HG03066 (cell line): ENCODE measurements around the gene OSBP.

Experiments used
- ATAC-seq: cut with Tn5 transposase; IDR thresholded peaks from one replicate; pipeline ENCODE4 v1.9.1; 2021; ENCODE audit warnings: low read depth; ENCODE audit not compliant: unreplicated experiment

The OSBP gene

DNA sequence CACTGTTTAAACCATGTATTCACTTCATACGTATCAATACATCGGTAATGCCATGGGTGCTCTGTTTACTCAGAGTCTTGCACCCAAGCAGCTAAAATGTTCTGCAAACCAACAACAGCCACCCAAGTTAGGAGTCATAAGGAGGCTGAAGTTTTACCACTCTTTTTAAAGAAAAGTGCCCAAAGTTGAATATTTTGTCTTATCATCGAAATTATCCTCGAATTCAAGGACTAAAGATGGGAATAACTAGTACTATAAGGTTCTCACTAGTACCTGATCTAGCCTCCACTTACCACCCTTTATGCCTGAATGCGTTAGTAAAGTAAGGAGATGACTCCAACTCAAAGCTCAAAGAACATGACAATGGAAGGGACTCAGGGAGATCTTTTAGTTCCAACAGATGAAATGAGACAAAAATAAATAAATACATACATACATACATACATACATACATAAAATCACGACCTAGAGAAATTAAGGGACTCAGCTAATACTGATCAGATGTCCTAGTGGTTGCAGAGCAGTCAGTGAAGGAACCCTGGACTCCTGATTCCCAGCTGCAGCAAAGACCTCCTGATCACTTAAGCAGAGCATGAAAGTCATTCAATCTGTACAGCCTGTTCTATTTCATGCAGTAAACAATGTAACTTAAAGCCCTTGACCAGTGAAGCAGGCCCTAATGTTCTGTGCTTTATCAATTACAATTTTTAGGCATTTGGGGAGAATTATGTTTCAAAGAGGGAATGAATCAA, 7.7 kb downstream of the OSBP start:
- ATAC-seq: no peak

DNA sequence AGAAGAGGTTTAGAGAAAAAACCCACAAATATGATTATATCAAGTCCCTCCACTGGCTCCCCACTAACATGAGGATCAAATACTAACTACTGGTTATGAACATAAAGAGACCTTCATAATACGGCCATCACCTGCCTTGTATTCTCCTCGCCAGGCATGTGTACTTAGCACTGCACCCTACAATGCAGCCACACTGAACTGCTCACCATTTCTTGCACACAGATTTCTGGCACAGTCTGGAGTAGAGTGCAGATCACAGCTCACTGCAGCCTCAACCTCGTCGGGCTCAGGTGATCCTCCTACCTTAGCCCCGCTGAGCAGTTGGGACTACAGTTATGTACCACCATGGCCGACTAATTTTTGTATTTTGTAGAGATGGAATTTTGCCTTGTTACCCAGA, 13.1 kb downstream of the OSBP start:
- no peak for ATAC-seq

DNA sequence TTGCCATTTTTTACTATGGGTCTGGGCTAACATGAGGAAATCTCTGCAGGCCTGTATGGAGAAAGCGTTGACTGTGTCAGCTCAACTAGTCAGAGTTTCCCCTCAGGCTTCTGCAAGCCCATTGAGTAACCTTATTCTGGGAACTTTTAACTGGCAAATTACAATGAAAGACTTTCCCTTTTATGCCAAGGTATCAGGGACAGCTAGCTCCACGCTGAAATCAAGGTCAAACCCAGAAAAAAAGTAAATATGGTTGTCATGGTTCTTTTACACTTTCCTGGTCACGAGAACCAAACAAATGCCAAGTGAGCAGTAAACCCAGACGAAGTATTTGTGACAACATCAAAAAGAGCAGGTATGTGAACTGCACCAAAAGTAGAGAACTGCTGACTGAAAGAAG, 13.8 kb downstream of the OSBP start:
- no peak for ATAC-seq

GRCh38 chr11:59600636-59601035, 14.9 kb downstream of the OSBP start:
- no peak for ATAC-seq

DNA sequence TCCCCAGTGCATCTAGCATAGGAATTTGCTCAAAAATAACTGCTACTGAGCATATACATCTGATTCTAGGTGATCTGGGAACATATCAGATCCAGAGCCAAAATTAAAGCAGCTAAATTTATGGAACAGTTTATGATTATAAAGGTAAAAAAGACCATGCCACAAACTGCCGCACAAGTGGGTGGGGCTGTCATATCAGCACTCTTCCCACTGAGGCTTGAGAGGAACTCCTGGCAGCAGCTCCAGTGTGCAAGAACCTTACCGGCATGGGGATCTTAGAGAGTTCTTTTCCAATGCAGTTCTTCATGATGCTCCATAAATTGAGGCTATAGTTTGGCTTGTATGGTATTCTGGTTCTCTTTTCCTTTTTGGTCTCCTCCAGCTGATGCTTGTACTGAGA, 15.3 kb downstream of the OSBP start:
- no peak for ATAC-seq

DNA sequence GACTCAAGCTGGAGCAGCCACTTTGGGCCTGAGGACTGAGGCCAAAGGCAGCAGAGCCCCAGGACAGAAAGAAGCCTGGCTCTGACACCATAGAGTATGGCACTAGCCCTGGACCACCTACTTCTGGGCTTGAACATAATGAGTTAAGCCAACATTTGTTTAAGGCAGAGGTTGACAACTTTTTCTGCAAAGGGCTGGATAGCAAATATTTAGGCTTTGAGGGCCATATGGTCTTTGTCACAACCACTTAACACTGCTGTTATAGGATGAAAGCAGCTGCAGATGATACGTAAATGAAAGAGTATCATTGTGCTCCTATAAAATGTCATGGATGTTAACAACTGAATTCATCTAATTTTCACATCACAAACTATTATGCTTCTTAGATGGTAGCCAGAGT, 16.6 kb downstream of the OSBP start:
- no peak for ATAC-seq

DNA sequence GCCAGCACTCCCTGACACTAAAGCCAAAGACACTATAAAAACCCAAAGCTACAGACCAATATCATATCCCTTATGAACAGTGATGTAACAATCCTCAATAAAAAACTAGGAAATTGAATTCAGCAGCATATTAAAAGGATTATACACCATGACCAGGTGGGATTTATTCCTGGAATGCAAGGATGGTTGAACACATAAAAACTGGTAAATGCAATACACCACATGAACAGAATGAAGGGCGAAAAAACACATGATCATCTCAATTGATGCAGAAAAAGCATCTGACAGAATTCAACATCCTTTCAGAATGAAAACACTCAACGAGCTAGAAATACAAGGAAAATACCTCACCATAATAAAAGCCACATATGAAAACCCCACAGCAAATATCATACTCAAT, 31.3 kb downstream of the OSBP start:
- no peak for ATAC-seq

- ATAC-seq: no peak
Observed at GRCh38 chr11:59582006-59582405, 33.6 kb downstream of the OSBP start.

DNA sequence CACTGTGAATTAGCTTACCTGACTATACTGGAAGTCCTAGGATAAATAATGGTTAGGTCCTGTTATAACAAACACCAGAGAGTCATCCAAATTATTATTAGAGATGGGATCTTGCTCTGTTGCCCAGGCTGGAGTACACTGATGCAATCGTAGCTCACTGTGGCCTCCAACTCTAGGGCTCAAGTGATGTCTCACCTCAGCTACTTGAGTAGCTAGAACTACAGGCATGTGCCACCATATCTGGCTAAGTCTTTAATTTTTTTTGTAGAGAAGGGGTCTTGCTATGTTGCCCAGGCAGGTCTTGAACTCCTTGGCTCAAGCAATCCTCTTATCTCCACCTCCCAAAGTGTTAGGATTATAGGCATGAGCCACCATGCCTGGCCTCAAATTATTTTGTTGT, 37.2 kb downstream of the OSBP start:
- no peak for ATAC-seq

DNA sequence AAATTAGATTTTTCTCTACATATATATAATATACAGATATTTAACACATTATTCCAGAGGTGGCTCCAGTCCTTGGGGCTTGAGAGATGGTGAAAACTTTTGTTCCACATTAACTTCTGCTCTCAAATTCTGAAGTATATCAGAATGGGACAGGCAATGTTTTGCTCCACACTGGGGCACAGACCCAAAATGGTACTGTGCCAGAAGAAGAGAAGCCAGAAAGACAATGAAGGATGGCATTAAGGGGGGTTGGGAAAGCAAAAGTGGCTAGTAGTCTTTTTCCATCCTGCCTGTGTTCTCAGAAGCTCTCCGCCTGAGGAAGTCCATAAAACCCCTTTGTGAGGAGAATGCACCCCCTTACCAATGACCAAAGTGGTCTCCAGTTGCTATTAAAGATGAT, 40.1 kb downstream of the OSBP start:
- ATAC-seq: no peak

- no peak for ATAC-seq
Observed at GRCh38 chr11:59574932-59575502, 40.6 kb downstream of the OSBP start.

GRCh38 chr11:59574467-59574866, 41.1 kb downstream of the OSBP start:
- ATAC-seq: no peak

GRCh38 chr11:59573216-59573615, 42.4 kb downstream of the OSBP start:
- ATAC-seq: no peak

- no peak for ATAC-seq
Observed at GRCh38 chr11:59572091-59572490, 43.5 kb downstream of the OSBP start.

GRCh38 chr11:59562292-59562691, 53.3 kb downstream of the OSBP start:
- no peak for ATAC-seq

DNA sequence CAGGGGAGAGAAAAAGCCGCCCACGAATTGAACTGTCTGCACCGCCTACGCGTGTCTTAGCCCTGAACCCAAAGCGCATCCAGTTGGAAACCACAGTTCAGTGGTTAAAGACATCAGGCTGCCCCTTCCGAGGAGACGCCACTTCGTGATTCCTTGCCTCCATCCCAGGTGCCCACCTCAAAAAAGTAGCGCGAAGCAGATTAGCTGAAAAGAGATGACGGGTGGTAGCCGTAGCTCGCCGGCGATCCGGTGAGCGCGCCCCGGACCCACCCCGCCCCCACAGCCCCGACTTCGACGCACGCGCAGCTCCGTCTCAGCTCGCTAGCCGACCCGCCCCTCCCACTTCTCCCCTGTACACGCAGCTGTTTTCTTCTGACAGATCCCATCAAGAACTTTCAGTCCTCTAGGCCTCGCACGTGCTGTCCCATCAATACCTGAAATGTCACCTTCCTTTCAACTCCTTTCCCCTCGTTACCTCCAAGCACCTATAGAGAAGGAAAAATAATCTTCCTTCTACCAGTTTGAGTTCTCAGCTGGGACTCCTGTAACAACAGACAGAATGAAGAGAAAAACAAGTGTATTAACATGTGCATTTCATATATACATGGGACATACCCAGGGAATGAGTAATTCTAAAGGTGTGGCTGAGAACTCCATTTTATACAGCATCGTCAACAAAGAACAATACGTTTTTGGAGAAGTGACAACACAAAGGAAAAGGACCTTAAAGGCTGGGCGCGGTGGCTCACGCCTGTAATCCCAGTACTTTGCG, 54.7 kb downstream of the OSBP start:
- ATAC-seq: peak; percentile 38

- peak; percentile 30 for ATAC-seq
Observed at GRCh38 chr11:59560290-59560701, 55.3 kb downstream of the OSBP start.

DNA sequence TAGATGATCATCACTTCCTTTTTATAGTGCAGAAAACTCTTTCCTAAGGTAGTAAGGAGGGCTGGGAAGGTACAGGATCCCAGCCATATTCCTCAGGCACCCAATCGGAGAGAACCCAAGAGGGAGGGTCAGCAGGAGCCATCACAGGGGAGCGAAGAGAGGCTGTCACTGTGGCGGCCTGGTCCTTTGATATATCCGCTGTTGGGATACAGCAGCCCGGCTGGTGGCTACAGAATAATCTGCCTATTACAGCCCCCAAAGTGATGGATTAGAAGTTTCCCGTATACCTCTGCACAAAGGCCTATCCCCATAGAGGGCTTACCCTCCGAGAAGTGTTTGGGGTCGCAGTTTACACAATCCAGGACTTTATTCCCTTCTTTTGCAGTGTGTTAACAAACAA, 55.7 kb downstream of the OSBP start:
- ATAC-seq: no peak

DNA sequence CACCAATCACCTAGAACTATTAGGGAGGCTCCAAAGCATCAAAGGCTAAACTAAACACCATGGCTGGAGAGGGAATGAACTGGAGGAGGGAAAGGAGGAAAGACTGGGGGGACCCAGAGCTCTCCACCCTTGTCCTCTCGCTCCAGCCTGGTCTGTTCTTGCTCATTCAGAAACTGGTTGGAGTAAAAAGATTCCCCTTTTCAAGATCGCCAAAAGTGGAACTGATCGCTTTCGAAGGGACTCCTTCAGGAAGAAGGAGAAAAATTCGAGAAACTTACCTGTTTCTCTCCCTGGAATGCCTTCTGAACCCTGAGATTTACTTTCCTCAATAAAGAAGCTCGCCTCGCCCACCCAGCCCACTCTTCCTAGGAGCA, 57.3 kb downstream of the OSBP start:
- no peak for ATAC-seq

DNA sequence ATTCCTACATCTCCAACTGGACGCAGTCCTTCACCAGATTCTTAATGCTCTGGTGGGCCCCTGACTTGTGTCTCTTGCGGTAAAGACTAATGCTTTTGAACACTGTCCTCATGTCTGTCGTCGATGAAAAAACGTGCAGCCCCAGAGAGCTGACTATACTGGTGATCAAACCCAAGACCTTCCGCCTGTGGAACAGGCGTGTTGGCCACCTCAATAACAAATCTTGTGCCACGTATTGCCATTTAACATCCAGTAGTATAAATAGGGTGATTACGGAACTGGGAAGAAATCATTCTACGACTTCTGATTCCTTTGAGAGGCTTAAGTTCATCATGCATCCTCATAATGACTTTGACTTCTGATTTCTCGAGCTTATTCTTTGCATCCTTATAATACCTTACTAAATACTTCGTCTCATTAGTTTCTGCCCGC, 58.6 kb downstream of the OSBP start:
- no peak for ATAC-seq

- no peak for ATAC-seq
Observed at GRCh38 chr11:59556115-59556916, 59.3 kb downstream of the OSBP start.
